Body of pancreas (tissue), 4 donors: ENCODE measurements around the gene NFILZ.

Experiments used
- CTCF ChIP-seq, 7 experiments: fragments of 450-650 bp in 4 of 7; fragments of 200-600 bp in 3 of 7; sonication (generic) in 3 of 7; IDR thresholded peaks; one replicate each; pipeline ENCODE4 v1.5.1; 2016 to 2019; ENCODE audit warnings: antibody characterized with exemption in 7 of 7
- POLR2A ChIP-seq, 3 donors: fragments of 450-650 bp; IDR thresholded peaks; one replicate each; pipeline ENCODE4 v1.6.1; 2016; ENCODE audit warnings: antibody characterized with exemption in 3 of 3, mild to moderate bottlenecking in 2 of 3

GRCh38 chr19:8596168-8596567 is 34.3 kb upstream of the NFILZ start:
- TF ChIP-seq POLR2A (IDR thresholded peaks at IDR 0.05) (no peak), CTCF (IDR thresholded peaks at IDR 0.05) (no peak)
